A549 (cell line): Measurements from ENCODE around the gene TTL.
"Not testable (repeated sequence)": the region's sequence is repeated elsewhere in the genome, so short reads cannot be mapped to it uniquely, and the experiment has no call there.

Source experiments
- CHD4 ChIP-seq: fragments of 200-600 bp; sonication (generic); IDR thresholded peaks from 2 replicates; pipeline ENCODE4 v1.6.1; 2016; ENCODE audit warnings: antibody characterized with exemption, mild to moderate bottlenecking, borderline replicate concordance
- CTCF ChIP-seq: fragments of >200 bp; sonication (Bioruptor Twin); formaldehyde crosslinking; IDR thresholded peaks from 3 replicates; pipeline ENCODE4 v1.5.1; 2016
- MYC ChIP-seq: IDR thresholded peaks from 2 replicates; pipeline ENCODE4 v1.6.1; 2012; ENCODE audit warnings: mild to moderate bottlenecking, inconsistent platforms, low read length, improper control_type of control experiment, borderline replicate concordance
- POLR2A ChIP-seq: IDR thresholded peaks from 2 replicates; pipeline ENCODE4 v1.6.1; 2012; ENCODE audit warnings: mild to moderate bottlenecking, low read length

- TF ChIP-seq CHD4, POLR2A, CTCF, MYC: not testable (repeated sequence)
These were observed 43.2 kb upstream of the TTL start for GRCh38 chr2:112438603-112439261.
